Small intestine (tissue), 7 donors: Measurements from ENCODE around the gene GRAP2. TPM values are rescaled to one million over a fixed set of nuclear protein-coding genes. Genes with fewer than 3 reads are reported as not detected.

Experiments
- DNase-seq, 2 donors: peaks; one replicate each; pipeline versions ENCODE4 v3.0.0 to v3.0.0-alpha.2; 2013
- FAIRE-seq: peaks from 2 replicates; lab custom pipeline; 2012; peaks lifted over from hg19 to GRCh38; lab: Jason Lieb, UNC
- H3K27ac ChIP-seq, 3 donors: one replicate each; pipeline ENCODE4 v1.5.1; 2013; ENCODE audit warnings: low read length in 2 of 3, mild to moderate bottlenecking in 2 of 3, control low read depth in 1 of 3, inconsistent platforms in 1 of 3, low read depth in 1 of 3, moderate library complexity in 1 of 3
- H3K27me3 ChIP-seq, 3 donors: one replicate each; pipeline ENCODE4 v1.6.1; 2013; ENCODE audit warnings: low read length in 3 of 3, inconsistent platforms in 1 of 3; ENCODE audit not compliant: control insufficient read depth in 3 of 3, insufficient read depth in 3 of 3
- H3K36me3 ChIP-seq, 3 donors: one replicate each; pipeline ENCODE4 v1.6.1; 2013; ENCODE audit warnings: low read length in 3 of 3, inconsistent platforms in 1 of 3, low read depth in 1 of 3, mild to moderate bottlenecking in 1 of 3, moderate library complexity in 1 of 3; ENCODE audit not compliant: control insufficient read depth in 3 of 3, insufficient read depth in 2 of 3
- H3K4me1 ChIP-seq, 3 donors: one replicate each; pipeline ENCODE4 v1.6.1; 2013; ENCODE audit warnings: low read length in 2 of 3, inconsistent platforms in 1 of 3, low read depth in 1 of 3, mild to moderate bottlenecking in 1 of 3, moderate library complexity in 1 of 3; ENCODE audit not compliant: control insufficient read depth in 3 of 3, insufficient read depth in 2 of 3
- H3K4me3 ChIP-seq, 3 donors: one replicate each; pipeline ENCODE4 v1.5.1; 2013; ENCODE audit warnings: low read length in 3 of 3, control low read depth in 1 of 3, inconsistent platforms in 1 of 3, low read depth in 1 of 3, mild to moderate bottlenecking in 1 of 3, moderate library complexity in 1 of 3
- H3K9me3 ChIP-seq, 2 donors: one replicate each; pipeline ENCODE4 v1.6.1; 2013; ENCODE audit warnings: low read depth in 1 of 2, low read length in 1 of 2; ENCODE audit not compliant: control insufficient read depth in 2 of 2, insufficient read depth in 1 of 2
- WGBS, 3 donors: extraction: QIAGEN DNeasy Blood & Tissue Kit; methylation state at CpG; one replicate each; pipeline ENCODE4 v1.1.7; 2013; 5-methylcytosine and 5-hydroxymethylcytosine counted together
- polyA plus RNA-seq, 4 donors: library from polyadenylated mRNA; stranded (reverse) in 3 of 4; unstranded in 1 of 4; fragments of 200-250 nt in 3 of 4; fragments of 120-200 nt in 1 of 4; gene quantifications; one replicate each; pipeline versions ENCODE4 v1.2.1 to v1.2.3, GENCODE V29; 2013
- donor health status: healthy with polysubstance abuse.
- donor health status: control.
- donor health status: control.
- donor health status: Bipolar disorder and iron deficiency.
- donor health status: healthy.

GRAP2 gene
- polyA plus RNA-seq, 4 donors = 2.0 to 3.4 (median 2.6) TPM

- no peaks in the 10 kb centered on the region for H3K27me3 ChIP-seq
- H3K36me3 ChIP-seq = peaks cover 0 to 45% (median 0%) of the 10 kb centered on the region in 3 donors
- no peak for FAIRE-seq
- no peaks in the 10 kb centered on the region for H3K9me3 ChIP-seq
- 69 to 79% (median 75%) methylated on average over 6 of the region's 6 CpGs for WGBS, 3 donors
- peaks cover 2 to 48% (median 17%) of the 10 kb centered on the region in 3 donors for H3K4me1 ChIP-seq
- no peak overlapping the region for H3K27ac ChIP-seq
- no peak overlapping the region for H3K4me3 ChIP-seq
- no peak for DNase-seq
These were observed 102.2 kb downstream of the GRAP2 start for GRCh38 chr22:40002935-40003715.

- no peak overlapping the region for H3K4me3 ChIP-seq
- no peaks in the 10 kb centered on the region for H3K9me3 ChIP-seq
- H3K27ac ChIP-seq = no peak overlapping the region
- peaks cover 0 to 57% (median 0%) of the 10 kb centered on the region in 3 donors for H3K36me3 ChIP-seq
- peaks cover 0 to 37% (median 15%) of the 10 kb centered on the region in 3 donors for H3K4me1 ChIP-seq
- 73 to 80% (median 79%) methylated on average over 6 of the region's 6 CpGs for WGBS, 3 donors
- DNase-seq = no peak
- peaks cover 0 to 1% (median 0%) of the 10 kb centered on the region in 3 donors for H3K27me3 ChIP-seq
- no peak for FAIRE-seq
These were observed 104.0 kb downstream of the GRAP2 start for GRCh38 chr22:40004836-40005235.

GRCh38 chr22:40006641-40007040, 105.8 kb downstream of the GRAP2 start:
- WGBS, 3 donors = 86 to 90% (median 89%) methylated on average over 8 of the region's 8 CpGs
- H3K27me3 ChIP-seq = peaks cover 0 to 2% (median 0%) of the 10 kb centered on the region in 3 donors
- H3K4me3 ChIP-seq = no peak overlapping the region
- H3K4me1 ChIP-seq = peaks cover 0 to 34% (median 9%) of the 10 kb centered on the region in 3 donors
- H3K36me3 ChIP-seq = peaks cover 0 to 55% (median 0%) of the 10 kb centered on the region in 3 donors
- FAIRE-seq (no peak), DNase-seq (no peak)
- no peaks in the 10 kb centered on the region for H3K9me3 ChIP-seq
- H3K27ac ChIP-seq = no peak overlapping the region

GRCh38 chr22:40007853-40008710, 107.2 kb downstream of the GRAP2 start:
- no peak for DNase-seq
- FAIRE-seq = no peak

GRCh38 chr22:40008726-40009291, 107.9 kb downstream of the GRAP2 start:
- H3K4me1 ChIP-seq = peaks cover 0 to 24% (median 6%) of the 10 kb centered on the region in 3 donors
- no peak overlapping the region for H3K27ac ChIP-seq
- FAIRE-seq (no peak), DNase-seq (peak in 1 of 2 donors; percentile 36)
- H3K27me3 ChIP-seq = peaks cover 0 to 2% (median 0%) of the 10 kb centered on the region in 3 donors
- no peak overlapping the region for H3K4me3 ChIP-seq
- H3K36me3 ChIP-seq = peaks cover 0 to 48% (median 0%) of the 10 kb centered on the region in 3 donors
- 73 to 81% (median 79%) methylated on average over 10 of the region's 10 CpGs for WGBS, 3 donors
- H3K9me3 ChIP-seq = no peaks in the 10 kb centered on the region

More at GRCh38 chr22:40007853-40008710, 107.2 kb downstream of the GRAP2 start:
- peaks cover 0 to 29% (median 6%) of the 10 kb centered on the region in 3 donors for H3K4me1 ChIP-seq
- 74 to 81% (median 80%) methylated on average over 26 to 27 of the region's 27 CpGs for WGBS, 3 donors
- H3K36me3 ChIP-seq = peaks cover 0 to 51% (median 0%) of the 10 kb centered on the region in 3 donors
- no peaks in the 10 kb centered on the region for H3K9me3 ChIP-seq
- H3K27me3 ChIP-seq = peaks cover 0 to 2% (median 0%) of the 10 kb centered on the region in 3 donors
- no peak overlapping the region for H3K4me3 ChIP-seq
- H3K27ac ChIP-seq = no peak overlapping the region

GRCh38 chr22:40009292-40009774, 108.4 kb downstream of the GRAP2 start:
- FAIRE-seq = no peak
- peaks cover 0 to 25% (median 6%) of the 10 kb centered on the region in 3 donors for H3K4me1 ChIP-seq
- 19 to 30% (median 28%) methylated on average over 11 of the region's 11 CpGs for WGBS, 3 donors
- peak in 1 of 2 donors; percentile 39 for DNase-seq
- peaks cover 0 to 2% (median 0%) of the 10 kb centered on the region in 3 donors for H3K27me3 ChIP-seq
- H3K27ac ChIP-seq = no peak overlapping the region
- peaks cover 0 to 48% (median 0%) of the 10 kb centered on the region in 3 donors for H3K36me3 ChIP-seq
- H3K4me3 ChIP-seq = no peak overlapping the region
- H3K9me3 ChIP-seq = no peaks in the 10 kb centered on the region

GRCh38 chr22:40009951-40010671, 109.2 kb downstream of the GRAP2 start:
- Histone ChIP-seq H3K27me3 (peaks cover 0 to 2% (median 0%) of the 10 kb centered on the region in 3 donors), H3K4me3 (no peak overlapping the region), H3K27ac (no peak overlapping the region), H3K4me1 (peaks cover 0 to 31% (median 8%) of the 10 kb centered on the region in 3 donors), H3K9me3 (no peaks in the 10 kb centered on the region), H3K36me3 (peaks cover 0 to 42% (median 0%) of the 10 kb centered on the region in 3 donors)
- FAIRE-seq (no peak), DNase-seq (no peak)
- WGBS, 3 donors = 54 to 72% (median 61%) methylated on average over 24 of the region's 24 CpGs
